PC-9 (cell line): ENCODE results near the gene MX2.

ENCODE experiments used
- EZH2 ChIP-seq: fragments of 200-600 bp; sonication (generic); IDR thresholded peaks from 2 replicates; pipeline ENCODE4 v1.8.0; 2017; ENCODE audit warnings: antibody characterized with exemption, low read depth
- TF ChIP-seq, protein P1 (sequence below): fragments of 200-600 bp; sonication (generic); conservative IDR thresholded peaks from 2 replicates; pipeline ENCODE4 v1.6.1; 2017; ENCODE audit warnings: mixed run types, antibody characterized with exemption, mild to moderate bottlenecking, moderate library complexity

DNA sequence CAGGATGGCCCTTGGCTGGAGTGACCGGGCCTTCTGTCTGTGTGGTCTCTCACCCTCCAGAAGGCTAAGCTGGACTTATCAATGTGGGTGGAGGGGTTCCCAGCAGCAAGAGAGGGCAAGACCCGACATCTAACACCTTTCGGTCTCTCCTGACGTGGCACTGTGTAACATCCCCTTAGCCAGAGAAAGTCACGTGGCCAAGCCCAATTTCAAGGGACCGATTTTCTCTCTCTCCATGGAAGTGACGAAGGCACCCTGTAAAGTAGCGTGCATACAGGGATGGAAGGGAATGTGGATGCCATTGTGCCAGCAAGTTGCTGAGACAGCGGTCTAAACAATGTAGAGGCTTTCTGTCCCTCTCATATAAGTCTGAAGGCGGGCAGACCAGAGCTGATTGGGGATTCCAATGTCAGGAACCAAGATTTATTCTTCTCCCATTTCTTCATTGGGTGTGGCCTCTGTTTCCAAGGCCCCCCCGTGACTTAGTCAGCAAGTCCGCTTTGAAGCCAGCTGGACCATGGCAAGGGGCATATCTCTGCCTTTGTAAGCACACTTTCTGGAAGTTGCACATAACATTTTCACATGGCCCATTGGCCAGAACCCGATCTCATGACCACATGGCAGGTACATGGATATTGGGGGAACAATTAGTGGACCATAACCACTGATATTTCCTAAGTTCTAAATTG lies 76.7 kb downstream of the MX2 start:
- TF ChIP-seq, protein P1, sequence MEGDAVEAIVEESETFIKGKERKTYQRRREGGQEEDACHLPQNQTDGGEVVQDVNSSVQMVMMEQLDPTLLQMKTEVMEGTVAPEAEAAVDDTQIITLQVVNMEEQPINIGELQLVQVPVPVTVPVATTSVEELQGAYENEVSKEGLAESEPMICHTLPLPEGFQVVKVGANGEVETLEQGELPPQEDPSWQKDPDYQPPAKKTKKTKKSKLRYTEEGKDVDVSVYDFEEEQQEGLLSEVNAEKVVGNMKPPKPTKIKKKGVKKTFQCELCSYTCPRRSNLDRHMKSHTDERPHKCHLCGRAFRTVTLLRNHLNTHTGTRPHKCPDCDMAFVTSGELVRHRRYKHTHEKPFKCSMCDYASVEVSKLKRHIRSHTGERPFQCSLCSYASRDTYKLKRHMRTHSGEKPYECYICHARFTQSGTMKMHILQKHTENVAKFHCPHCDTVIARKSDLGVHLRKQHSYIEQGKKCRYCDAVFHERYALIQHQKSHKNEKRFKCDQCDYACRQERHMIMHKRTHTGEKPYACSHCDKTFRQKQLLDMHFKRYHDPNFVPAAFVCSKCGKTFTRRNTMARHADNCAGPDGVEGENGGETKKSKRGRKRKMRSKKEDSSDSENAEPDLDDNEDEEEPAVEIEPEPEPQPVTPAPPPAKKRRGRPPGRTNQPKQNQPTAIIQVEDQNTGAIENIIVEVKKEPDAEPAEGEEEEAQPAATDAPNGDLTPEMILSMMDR: no peak
- TF ChIP-seq EZH2: no peak
